ENCODE data around the gene CTBP2. TPM values are rescaled to one million over a fixed set of nuclear protein-coding genes. Genes with fewer than 3 reads are reported as not detected.
A peak's percentile ranks its signal among the peaks of the same experiment; 100 is the strongest.
"Not testable (repeated sequence)": the region's sequence is repeated elsewhere in the genome, so short reads cannot be mapped to it uniquely, and the experiment has no call there.

Gene CTBP2
- total RNA-seq, 1 donor from 2014 or later = 58.2 TPM

DNA sequence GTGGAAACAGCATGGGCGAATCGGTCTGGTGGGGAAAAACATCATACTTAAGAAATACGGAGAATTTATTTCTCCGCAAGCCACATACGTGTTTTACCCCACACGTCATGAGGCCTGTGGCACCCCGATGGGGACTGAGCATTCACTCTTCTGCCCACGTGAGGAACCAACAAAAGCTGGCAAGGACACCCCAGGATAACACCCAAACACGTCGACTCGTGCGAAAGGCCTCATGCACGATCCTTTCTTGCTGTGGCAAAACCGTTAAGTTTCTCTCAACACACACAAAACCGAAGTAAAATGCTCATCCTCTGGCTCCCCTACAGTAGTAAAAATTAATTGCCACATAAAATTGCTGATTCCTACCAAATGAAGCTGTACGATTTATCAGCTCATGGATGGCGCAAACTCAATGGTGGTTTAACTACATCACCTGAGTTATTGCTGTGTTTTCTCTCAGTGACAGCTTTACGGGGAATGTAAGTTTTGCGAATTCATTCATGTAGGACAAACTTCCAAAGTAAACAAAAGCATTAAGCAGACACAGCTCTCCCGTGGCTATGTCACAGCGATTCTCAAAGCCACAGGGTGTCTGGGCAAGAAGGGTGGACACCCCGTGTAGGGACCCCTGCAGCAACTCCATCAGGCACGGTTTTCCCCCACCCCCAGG lies 97.0 kb downstream of the CTBP2 start:
- no peak for DNase-seq

DNA sequence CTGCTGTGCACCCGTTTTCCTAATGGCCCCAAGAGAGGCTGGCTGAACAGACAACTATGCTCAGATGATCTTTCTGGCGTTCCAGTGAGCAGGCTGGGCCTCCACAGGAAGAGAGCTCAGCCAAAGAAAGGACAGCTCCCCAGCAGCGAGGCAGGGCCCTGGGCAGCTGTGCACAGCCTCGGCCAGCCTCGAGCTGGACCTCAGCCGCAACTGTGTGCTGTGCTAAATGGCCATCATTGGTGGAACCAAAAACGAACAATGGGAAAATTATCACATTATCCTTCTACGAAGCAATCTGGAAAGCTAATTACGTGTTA lies 97.5 kb downstream of the CTBP2 start:
- DNase-seq = no peak

DNA sequence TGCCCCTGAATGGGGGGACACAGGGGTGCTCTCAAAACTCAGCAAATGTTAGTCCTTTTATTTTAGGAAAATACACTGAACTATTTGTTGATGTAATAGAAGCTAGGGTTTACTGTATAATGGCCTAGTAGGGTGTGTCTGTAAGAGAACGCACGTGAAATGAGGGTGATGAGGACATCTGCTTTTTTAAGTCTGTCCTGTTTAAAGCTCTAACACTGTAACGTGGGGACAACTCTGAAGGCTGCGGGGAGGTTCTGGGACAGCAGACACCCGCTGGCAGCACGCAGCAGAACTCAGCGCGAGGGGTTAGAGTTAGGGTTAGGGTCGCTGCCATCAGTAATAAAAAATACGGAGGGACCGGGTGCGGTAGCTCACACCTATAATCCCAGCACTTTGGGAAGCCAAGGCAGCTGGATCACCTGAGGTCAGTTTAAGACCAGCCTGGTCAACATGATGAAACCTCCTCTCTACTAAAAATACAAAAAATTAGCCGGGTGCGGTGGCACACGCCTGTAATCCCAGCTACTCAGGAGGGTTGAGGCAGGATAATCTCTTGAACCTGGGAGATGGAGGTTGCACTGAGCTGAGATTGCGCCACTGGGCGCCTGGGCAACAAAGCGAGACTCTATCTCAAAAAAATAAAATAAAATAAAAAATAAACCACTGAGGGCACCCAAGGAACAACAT lies 98.0 kb downstream of the CTBP2 start:
- DNase-seq = no peak

DNA sequence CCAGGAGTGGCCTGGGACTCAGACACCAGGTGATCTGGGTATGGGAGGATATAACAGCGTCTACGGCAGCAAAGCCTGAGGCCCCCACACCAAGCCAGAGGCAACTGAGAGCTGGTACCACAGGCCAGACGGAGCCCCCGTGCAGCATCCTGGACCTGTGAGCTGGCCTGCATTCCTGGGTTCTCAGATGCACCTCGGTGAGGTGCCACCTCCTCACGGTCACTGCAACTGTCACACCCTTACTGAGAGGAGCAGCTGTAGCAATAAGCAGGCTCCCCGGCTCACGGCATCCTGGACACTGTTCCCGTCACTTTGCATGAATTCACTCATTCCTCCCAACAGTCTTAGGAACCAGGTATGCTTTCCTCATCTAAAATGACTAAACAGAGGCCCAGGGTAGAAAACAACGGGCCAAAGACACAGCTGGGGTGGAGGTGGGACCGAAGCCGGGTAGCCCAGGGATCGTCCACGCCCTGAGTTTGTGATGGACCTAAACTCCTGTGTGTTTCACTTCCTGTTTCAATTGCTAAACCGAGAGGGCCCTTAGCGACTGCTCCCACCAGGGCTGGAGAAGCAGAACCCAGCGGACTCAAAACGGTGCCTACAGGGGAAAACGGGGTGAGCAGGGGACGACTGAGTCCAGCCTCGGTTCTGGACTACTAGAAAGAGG lies 98.7 kb downstream of the CTBP2 start:
- DNase-seq = no peak

DNA sequence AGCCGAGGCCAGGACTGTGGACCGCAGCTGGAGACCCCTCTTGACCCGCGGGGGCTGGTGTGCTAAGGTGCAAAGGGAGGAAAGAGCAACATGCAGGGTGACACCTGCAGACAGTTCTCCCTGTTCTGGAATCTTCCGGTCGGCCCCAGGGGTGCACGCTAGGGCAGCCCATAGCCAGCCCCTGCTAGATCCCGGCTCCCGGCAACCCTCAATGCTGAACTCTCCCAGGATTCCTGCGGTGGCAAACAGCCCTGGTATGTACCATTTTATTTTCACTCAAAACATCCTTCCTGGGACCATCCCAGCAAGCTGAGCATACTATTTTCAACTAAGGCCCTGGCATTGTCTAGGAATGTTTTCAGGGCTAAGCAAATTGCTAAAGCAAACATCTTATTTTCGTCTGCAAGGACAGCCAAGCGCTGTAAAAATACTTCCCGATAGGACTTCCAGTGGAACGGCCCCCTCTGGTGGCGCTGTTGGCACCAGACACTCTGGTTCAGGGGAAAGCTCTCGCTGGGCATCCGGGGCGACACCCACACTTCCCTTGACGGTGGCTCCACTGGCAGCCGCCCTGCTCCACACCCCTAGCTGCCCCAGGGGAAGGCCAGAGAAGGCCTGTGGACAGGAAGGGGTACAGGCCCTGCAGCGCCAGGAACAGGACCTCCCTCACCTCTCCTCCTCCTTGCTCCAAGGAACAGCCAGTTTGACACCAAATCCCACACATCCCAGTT lies 99.4 kb downstream of the CTBP2 start:
- peak; percentile 90 for DNase-seq

DNA sequence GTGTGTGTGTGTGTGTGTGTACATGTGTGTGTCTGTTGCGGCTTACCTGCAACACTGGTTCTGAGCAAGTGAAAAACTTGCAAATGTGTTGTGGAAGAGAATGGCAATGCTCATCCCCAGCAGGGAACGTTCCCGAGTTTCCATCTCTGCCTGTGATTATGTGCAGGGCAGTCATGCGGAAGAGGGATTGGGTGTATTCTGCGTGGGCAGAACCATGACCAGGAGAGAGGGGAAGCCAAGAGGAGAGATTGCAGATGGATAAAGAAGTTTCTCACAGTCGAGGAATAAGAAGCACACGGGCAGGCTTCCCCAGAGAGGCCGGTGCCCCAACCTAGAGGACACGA lies 99.9 kb downstream of the CTBP2 start:
- peak; percentile 53 for DNase-seq

DNA sequence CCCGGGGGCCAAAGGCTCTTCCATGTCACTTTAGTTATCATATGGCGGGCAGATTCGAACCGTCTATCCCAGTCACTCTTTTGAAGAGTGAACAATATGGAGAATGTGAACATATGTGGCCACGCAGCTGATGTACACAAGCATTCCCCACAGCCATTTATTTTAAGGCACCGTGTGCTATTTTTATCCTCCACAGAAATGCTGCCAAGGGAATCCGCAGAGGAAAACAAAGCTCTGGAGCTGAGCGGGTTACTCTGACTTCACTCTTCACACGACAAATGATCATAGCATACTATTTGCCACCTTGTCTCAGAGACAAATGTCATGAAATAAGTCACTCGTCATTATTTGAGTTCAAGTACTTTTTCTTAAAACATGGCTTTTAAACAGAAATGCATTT lies 100.3 kb downstream of the CTBP2 start:
- DNase-seq = peak; percentile 80

DNA sequence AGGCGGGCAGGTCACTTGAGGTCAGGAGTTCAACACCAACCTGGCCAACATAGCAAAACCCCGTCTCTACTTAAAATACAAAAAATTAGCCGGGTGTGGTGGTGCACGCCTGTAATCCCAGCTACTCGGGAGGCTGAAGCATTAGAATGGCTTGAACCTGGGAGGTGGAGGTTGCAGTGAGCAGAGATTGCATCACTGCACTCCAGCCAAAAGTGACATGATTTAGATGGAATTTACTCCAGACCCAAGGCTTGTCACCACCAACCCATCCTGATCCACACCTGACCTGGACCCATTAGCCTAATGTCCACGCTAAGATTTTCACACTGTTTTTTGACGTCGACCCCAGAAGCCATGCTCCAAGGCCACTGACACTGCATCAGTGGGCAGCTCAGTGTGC lies 101.0 kb downstream of the CTBP2 start:
- DNase-seq = not testable (repeated sequence)

DNA sequence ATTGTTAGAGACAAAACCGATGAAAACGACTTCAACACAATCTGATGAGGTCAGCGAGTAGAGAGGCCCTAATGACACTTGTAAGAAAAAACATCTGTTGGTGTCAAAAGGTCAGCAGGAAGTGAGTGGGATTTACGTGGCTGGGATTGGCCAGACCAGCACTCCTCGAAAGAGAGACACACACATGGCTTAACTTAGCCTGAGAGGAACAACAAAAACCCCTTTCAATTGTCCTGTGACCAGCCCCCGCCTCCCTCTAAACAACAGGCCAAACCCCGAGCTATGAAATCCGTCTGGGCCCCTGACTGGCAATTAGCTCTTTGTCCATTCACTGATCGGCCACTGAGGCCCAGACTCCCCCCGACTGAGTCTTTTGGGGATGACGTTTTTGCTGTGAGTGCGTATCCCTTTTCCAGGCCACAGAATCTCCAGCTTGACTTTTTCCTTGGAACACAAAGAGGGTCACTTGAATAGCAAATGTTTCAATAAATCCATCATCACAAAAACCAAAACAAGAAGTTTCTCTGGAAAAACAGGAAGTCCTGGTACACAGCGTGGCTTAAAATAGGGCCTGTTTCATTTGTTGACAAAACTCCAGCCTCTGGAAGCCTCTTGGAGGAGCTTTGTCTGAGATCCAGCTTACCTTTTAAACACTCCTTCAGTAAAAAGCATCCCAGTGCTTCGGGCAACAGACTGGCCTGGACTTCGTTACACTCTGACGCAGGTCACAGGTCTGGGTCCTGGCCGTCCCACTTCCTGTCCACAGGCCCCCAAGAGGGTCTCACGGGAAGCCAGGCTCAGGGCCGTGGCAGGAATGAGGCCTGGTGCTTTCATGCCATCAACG lies 103.0 kb downstream of the CTBP2 start:
- DNase-seq = peak; percentile 91

DNA sequence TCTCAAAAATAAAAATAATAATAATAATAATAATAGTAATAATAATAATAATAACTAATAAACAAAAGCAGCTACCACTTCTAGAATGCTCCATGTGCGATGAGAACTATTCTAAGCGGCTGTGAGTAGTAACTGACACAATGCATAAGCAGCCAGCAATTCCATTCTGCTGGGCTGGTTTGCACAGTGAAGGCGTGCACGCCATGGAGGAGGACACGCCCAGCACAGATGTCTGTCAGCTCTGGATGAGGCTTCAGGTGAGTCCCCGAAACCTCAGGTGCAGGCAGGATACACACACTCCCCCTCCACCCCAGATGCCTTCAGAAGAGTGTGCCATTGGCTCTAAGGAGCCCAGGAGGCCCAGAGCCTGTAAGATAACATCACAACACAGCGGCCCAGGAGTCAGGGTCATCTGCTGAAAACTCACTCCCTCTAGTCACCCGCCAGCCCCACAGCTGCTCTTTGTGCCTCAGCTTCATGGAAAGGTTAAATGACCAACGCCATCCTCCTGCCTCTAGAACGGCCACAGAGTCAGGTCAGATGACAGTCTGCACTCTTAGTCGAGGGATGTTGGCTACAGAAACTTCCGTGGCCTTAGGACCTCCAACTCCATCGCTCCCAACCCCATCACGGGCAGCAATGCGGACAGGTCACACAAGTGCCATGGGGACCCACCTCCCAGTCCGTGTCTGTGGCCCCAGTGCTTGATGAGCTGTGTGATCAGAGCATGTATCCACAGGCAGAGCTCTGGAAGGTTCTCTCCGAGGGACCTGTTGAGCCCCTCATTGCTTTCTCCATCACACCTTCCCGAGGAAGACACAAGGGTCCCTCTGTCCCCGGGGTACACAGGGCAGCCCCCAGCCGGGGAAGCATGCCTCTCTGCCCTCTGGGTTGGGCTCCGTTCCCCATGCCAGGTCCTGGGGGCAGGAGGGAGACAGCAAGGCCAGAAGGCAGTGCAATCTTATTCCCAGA lies 103.9 kb downstream of the CTBP2 start:
- DNase-seq = peak; percentile 40

DNA sequence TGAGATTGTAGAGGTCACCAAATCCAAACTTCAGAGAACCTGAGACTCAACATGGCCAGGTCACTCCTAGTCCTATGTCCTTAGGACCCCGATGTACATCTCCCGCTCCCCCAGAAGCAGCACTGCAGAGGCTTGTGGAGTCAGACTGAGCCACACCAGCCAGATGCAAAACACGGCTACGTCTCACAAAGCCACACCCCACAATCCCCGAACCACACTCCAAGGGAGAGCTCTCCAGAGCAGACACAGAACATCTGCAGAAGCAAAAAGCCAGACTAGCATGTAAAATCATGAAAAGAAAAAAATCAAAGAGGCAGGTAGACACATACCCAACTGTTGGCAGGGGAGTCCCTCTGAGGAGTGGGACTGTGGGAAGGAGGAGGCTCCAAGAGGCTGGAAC lies 104.9 kb downstream of the CTBP2 start:
- DNase-seq = peak; percentile 73

DNA sequence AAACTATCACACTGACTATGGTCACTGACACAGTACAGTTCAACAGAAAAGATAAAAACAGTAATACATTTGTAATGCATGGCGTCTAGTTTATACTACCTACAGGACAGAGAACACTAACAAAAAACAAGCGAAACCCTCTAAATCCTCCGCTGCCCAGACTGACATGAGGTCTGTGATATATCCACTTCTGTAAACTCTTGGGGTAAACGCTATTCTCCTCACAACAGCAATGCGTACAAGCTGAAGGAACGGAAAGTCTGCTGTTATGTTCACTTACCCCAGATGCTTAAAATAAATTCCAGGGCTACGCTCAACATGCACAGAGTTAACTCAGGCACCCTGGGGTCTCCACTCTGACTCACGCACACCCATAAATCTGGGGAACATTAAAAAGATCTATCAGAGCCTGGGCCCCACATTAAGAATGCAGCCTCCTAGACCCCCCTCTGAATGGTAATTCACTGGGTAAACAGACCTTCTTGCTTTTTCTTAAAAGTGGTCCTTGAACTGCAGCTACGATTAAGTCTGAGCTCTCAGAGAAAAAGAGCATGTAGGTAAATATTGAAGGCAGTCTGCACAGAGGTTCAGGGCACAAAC lies 105.6 kb downstream of the CTBP2 start:
- peak; percentile 41 for DNase-seq

DNA sequence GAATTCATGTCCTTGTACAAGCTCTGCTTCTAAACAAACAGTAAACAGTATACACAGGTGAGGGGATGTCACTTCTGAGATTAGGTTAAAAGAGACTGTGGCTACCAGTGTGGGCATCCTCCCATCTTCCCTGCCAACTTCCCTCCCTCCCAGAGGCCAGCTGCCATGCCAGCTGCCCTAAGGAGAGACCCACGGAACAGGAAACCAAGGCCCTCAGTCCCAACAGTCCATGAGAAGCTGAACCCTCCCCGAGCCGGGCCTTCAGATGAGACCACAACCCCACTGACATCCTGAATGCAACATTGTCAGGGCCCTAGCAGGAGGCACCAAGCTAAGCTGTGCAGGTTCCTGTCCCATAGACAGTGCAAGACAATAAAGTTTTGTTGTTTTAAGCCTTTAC lies 106.1 kb downstream of the CTBP2 start:
- DNase-seq = no peak

DNA sequence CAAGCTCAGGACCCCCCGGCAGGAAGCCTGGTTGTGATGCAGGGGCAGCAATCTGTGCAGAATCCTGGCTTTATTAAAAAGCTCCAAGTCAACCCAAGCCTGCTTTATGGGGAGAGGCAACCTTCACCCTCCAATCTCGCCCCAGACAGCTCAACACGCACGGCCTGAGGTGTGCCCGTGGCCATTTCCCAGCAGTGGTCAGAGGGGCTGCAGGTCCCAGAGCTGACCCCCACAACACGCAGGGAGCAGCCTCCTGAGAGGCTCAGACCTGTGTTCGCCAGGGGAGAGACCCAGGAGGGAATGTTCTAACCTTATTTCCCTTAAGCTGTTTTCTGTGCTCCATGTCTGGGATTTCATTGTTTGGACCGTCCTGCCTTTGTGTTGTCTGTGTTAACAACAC lies 108.2 kb downstream of the CTBP2 start:
- no peak for DNase-seq

DNA sequence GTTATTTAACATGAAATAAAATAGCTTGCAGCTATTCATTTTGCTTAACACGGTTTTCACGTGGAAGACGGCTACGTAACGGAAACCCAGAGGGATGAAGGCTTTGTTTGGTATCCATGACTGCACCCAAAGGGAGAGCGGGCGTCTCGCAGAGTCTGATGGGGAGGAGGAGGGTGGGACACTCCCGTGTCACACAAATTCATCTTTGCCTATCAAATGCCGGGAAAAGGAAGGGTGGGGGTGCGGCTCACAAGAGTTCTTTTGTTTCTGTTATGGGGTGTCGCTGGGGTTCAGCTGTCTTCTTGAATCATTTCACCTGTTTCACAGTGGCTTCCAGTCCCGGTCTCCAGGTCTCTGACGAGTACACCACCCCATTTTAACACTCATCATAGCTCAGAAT lies 110.0 kb downstream of the CTBP2 start:
- no peak for DNase-seq

DNA sequence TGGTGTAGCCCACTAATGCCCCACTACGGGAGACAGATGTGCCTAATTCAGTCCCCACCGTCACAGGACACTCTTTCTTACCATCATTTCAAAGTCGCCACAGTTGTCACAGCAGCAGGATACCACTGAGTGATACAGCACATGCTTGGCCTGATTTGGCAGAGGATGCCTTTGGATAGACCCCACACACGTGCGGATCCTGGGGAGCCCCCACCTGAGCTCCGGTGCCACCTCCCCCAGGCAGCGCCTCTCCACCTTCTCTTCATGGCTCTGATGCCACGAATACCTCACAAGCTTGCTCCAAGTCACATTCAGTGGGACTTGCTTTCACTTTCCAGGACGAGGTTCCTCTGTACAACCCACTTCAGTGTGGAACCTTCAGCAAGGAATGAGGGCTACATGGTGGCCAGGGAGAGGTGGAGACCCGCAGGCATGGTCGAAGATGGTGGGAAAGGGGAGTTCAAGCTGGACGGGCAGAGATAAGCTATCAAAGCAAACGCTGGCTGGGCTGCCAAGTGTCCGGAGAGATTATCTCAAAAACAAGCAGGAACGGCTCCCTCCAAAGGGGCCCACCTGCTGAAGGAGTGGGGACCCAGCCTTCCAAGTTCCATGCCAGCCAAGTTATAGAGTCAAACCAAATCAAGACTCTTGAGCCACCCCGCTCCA lies 111.0 kb downstream of the CTBP2 start:
- DNase-seq = no peak

DNA sequence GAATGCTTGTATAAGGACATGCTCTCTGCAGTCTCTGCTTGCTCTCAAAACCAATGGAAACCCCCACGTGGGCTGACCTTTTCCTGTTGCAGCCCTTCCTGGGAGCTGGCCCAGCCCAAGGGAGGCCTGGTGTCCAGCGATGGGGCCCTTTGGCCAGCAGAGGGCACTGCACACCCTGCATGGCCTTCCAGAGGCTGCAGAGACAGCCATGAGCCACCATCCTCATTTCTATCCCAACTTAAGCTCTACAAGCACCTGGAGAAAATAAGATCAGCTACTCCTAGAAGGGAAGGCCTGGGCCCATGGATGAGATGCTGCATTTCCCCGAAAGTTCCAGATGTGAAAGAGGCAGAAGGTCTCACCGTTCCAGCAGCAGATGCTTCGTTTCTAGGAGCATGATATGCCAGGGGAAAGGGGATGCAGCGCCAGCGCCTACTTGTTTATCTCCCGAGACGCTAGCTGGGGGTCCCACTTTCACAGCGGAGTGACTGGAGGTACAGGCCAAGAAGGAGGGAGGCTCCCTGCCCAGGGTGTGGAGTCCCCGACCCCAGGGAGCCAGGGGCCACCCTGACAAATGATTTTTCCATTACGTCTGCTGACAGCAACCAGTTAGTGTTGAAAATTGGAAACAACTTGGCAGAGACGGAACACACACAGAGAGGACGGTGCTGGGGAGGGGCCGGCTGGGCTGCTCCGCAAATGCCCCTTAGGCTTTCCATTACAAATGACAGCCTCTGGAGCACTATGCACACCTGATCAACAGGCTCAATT lies 112.1 kb downstream of the CTBP2 start:
- peak; percentile 94 for DNase-seq

DNA sequence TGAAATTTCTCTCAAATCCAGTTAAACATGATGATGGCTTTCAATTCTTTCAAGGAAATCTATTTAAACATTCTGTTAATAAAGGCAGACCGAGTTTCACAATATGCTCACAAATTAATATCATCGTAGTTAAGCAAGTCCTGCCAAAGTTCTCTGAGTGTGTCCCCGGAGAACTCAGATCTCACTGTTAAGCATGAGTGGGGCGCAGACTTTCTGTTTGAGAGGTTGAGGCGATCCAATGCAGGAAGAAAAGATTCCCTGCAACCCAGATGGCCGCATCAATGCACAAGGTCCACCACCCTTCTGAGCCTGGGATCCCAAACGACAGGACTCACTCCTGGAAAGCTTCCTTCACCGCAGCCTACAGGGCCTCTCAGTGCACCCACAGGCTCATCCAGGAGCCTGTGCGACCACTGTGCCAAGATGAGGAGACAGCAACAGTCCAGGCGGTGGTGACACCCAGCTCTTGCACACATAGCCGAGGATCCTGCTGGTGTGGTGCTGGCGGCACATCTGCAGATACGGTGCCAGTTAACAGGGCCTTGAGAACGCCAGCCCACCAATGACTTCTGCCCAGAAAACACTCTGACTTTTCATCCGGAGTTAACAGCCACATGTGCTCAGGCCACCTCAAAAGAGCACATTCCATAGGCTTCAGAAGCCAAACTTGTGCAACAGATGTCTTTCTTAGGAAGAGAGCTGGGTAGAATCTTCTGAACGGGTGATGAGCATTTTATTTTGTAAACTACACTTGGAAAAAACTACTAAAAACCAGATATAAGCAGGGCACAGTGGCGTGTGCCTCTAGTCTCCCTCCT lies 116.3 kb downstream of the CTBP2 start:
- no peak for DNase-seq

All from tongue (tissue), 2 donors.